HG02588 (cell line): Measurements from ENCODE around the gene TAF6.
A peak's percentile ranks its signal among the peaks of the same experiment; 100 is the strongest.

Source experiments
- ATAC-seq: cut with Tn5 transposase; IDR thresholded peaks from one replicate; pipeline ENCODE4 v1.9.1; 2021; ENCODE audit warnings: mild to moderate bottlenecking, moderate library complexity; ENCODE audit not compliant: unreplicated experiment

TAF6 gene

GRCh38 chr7:100098913-100099312, 20.2 kb downstream of the TAF6 start:
- no peak for ATAC-seq

DNA sequence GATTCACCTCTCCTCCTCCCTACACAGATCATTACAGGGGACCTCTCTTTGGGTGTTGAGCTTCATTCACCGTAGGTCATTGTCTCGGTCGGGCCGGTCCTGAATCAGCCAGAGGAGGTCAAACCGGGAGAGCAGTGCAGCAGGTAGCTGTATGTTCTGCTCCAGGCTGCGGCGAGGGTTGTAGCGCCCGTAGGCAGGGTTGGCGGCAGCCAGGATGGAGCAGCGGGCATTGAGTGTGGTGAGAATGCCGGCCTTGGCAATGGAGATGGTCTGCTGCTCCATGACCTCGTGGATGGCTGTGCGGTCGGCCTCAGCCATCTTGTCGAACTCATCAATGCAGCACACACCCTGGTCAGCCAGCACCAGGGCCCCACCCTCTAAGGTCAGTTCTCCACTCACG, 23.5 kb downstream of the TAF6 start:
- no peak for ATAC-seq

DNA sequence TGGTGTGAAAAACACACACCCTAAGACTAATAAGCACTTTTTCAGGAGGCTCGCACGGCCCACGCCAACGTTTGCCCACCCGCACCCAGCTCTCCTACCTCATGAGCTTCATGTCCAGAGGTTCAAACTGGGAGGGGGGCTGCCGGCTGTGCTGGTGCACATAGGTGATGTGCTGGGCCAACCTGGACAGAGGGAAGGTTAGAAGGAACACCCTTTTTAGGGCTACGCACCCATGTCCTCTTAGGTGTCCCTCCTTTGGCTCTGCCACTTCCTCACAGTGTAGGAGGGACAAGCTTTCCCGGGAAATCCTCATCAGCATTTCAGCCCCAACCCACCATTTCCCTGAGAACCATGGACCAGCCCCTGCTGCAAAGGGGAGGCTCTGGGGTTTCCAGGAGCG, 23.9 kb downstream of the TAF6 start:
- no peak for ATAC-seq

GRCh38 chr7:100093925-100094486, 25.2 kb downstream of the TAF6 start:
- ATAC-seq, result no peak

DNA sequence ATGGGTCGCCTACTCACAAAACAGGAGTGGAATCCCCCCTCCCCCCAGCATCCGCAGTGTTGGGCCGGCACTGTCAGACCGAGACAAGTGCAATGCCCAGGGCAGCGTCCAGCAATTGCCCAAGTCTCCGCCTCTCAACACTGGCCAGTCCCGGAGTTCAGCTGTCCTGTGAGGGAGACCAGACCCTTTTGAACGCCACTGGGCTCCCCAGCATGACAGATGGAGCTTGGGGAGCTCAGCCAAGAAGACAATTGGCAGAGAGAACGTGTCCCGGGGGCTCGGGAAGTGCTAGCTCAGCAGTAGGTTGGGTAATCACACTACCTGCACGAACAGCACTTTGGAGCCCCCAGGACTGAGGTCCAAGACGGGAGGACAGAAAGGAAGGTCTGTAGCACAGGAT, 25.7 kb downstream of the TAF6 start:
- ATAC-seq, result no peak

DNA sequence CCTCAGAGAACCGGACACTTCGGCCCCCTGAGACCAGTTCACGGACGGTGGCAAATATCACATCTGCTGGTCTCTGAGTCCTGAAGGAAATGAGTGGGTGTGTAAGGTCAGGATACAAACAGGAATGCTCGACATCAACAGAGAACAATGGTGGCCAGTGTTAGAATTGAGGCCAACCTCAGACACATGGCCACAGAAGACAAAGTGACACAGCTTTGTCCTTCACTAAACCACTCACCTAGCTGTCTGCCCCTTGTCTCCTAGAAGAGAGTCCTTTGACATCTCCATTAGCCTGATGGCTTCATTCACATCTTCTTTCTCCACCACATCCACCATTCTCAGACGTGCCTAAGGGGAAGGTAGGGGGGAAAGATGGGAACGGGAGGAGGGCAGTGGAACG, 26.1 kb downstream of the TAF6 start:
- ATAC-seq, result no peak

DNA sequence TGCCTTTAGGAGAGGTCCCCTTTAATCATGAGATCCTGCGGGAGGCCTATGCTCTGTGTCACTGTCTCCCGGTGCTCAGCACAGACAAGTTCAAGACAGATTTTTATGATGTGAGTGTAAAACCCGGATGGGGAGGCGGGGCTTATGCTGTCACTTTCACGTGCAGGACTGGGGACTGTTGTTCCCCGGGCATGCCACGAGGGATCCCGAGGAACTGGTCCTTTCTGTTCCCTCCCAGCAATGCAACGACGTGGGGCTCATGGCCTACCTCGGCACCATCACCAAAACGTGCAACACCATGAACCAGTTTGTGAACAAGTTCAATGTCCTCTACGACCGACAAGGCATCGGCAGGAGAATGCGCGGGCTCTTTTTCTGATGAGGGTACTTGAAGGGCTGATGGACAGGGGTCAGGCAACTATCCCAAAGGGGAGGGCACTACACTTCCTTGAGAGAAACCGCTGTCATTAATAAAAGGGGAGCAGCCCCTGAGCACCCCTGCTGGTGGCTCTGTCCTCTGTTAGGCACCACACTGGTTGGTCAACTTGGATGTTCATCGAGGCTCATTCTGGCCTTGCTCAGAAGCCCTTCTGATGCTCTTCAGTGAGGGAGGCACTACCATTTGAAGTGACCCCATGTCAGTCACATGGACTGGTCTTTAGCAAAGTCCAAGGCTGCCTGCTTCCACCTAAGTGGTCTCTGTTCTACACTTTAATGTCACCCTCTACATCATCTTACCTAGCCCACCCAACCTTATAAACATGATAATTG, 27.6 kb downstream of the TAF6 start:
- ATAC-seq, result no peak

DNA sequence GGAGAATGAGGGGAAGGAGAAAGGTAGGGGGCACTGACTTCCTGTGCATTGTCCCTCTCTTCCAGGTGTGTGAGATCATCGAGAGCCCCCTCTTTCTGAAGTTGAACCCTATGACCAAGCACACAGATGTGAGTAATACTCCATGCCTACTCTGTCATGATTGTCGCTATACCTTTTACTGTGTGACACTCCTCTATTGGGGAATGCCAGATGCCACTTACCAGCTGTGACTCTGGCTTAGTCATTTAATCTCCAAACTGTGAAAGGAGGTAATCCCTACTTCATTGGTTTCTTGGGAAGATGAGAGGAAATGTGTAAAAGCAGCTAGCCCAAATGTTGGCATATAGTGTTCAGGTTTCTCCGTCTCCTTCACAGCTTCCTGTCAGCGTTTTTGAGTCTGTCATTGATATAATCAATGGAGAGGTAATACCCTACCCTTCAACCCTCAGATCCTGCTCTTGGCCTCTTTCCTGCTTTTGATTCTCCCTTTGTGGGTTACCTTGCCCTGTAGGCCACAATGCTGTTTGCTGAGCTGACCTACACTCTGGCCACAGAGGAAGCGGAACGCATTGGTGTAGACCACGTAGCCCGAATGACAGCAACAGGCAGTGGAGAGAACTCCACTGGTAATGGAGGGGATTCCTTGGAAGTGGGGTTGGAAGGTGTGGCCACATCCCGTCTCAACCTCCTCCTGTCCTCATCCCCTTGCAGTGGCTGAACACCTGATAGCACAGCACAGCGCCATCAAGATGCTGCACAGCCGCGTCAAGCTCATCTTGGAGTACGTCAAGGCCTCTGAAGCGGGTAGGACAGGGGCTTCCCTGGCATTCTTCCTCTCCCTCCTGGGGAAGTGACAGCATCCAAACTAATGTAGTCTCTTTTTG, 28.4 kb downstream of the TAF6 start:
- no peak for ATAC-seq

- ATAC-seq, result no peak
Observed at GRCh38 chr7:100089458-100090196, 29.5 kb downstream of the TAF6 start.

DNA sequence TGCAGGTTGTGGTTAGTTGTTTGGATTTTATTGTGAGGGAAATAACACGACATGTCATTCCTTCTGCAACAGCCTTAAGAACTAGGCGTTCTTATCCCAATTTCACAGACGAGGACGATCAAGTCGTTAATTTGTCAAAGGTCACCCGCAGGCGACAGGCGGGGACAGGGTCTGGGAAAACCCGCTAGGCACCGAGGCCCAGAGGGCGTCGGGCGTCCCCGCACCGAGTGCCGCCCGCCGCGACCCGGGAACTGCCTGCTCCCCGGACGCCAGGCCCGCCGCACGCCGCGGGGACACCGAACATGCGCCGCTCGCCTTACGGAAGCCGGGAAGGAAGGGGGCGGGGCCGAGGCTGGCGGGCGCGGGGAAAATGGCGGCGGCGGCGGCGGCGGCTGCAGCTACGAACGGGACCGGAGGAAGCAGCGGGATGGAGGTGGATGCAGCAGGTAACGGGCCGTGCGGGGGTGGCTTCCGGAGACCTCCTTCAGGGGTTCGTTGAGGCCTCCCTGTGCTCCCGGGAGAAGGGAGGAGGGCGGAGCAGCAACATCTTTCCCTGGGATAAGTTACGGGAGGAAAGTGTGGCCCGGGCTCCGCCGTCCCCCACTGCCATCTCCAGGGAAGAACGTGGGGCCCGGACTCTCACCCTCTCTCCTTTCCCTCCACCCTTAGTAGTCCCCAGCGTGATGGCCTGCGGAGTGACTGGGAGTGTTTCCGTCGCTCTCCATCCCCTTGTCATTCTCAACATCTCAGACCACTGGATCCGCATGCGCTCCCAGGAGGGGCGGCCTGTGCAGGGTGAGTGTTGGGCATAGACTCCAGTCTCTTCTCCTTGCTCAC, 30.3 kb downstream of the TAF6 start, which contains the start of gene COPS6:
Gene COPS6 (plus strand): TSS at position 349 of the 837 bp plus-strand sequence. CDS start 22 bp downstream, at position 371.
- peak; percentile 67 for ATAC-seq

DNA sequence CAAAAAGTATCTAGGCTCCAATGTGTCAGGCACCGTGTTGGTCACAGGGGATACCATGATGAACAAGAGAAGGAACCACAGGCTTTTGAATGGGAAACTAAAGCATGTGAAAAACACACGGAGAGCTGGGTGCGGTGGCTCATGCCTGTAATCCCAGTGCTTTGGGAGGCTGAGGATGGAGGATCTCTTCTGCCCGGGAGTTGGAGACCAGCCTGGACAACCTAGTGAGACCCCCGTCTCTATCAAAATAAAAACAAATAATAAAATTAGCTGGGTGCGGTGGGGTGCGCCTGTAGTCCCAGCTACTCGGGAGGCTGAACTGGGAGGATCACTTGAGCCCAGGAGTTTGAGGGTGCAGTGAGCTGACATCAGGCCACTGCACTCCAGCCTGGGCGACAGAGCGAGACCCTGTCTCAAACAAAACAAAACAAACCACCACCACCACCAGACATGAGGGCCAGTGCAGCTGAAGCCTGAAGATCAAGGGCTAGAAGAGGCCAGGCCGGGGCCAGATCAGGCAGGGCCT, 31.0 kb downstream of the TAF6 start:
- ATAC-seq, result peak; percentile 16

GRCh38 chr7:100087055-100087750, 32.0 kb downstream of the TAF6 start:
- ATAC-seq, result no peak

DNA sequence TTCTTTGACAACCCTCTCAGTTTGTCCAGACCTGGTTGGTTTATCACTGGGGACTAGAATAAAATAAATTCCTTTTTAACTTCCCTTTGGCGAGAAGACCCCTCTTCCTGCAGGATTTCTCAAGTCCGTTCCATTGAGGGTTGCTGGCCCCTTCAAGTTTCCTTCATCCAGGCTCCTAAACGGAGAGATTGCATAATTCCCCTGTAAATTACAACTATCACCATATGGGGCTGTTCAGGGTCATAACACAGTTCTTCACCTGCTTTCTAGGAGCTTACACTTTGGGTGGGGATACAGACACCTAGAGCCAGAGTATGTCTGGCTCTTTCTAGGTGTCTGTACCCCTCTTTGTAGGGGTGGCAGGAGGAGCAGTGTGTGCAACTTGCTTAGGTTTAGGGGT, 33.6 kb downstream of the TAF6 start:
- ATAC-seq, result no peak

- no peak for ATAC-seq
Observed at GRCh38 chr7:100082978-100083377, 36.2 kb downstream of the TAF6 start.

DNA sequence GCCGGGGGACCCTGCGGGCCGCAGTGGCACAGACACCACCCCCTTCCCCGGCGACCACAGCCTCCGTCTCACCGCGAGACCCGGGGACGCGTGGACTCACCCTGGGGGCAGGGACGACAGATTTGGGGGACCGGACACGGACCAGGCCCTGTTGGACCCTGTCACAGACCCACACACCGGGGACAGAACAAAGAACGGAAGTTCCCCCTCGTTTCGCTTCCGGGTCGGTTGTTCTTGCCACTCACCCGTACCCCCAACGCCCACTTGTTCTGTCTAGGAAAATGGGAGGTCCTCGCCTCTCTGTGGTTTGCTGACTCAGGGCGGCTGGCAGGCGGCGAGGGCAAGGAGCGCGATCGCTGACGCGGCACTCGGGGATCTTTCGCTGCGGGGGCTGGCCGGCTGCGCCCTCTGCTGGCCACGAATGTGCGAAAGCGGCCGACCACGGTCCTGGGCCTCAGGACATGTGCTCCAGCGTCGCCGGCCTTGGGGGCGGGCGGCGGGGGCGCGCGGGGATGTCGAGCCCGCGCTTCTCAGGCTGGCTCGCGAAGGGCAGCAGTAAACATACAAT, 37.5 kb downstream of the TAF6 start, which contains the start of gene ZNF3:
Gene ZNF3 (minus strand): TSS at position 189 of the 568 bp plus-strand sequence. CDS start 4,366 bp downstream, outside the sequence.
- ATAC-seq, result peak; percentile 82

GRCh38 chr7:100080907-100081534, 38.1 kb downstream of the TAF6 start:
- ATAC-seq, result no peak

DNA sequence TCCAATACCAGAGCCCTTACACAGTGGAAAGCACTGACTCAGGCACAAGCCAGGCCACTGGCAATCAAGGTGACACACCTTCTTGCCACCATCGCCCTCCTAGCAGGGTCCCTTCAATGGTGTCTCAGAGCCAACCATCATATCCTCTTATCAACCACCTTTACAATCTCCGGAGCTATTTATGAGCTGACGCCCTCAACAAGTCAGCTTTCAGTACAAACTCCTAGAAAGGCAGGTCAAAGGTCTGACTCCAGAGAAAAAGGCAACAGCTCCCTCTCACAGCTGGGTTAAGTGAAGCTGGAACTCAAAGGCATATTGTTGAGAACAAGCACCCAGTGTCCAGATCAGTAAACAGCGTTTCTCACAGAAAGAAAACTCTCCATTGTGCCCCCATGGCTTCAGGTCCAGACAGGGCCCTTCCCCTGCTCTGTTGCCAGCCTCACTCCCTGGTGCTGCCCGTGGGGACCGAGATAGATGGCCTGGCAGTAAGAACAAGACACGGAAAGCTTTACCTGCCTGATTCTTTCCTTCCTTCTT, 40.1 kb downstream of the TAF6 start:
- ATAC-seq, result no peak

- no peak for ATAC-seq
Observed at GRCh38 chr7:100077205-100077604, 42.0 kb downstream of the TAF6 start.
